Loucy (cell line): Measurements from ENCODE around the gene SLC26A11.
"Not testable (repeated sequence)": the region's sequence is repeated elsewhere in the genome, so short reads cannot be mapped to it uniquely, and the experiment has no call there.

Experiments used
- H2AFZ ChIP-seq: fragments of 200-600 bp; sonication (generic); 2 replicates; pipeline ENCODE4 v1.6.0; 2016; ENCODE audit warnings: antibody characterized with exemption, mild to moderate bottlenecking, low read length, moderate library complexity
- H3F3A ChIP-seq: fragments of 200-600 bp; 2 replicates; pipeline ENCODE4 v1.6.0; 2016; ENCODE audit warnings: antibody characterized with exemption, low read depth, mild to moderate bottlenecking
- H3K27me3 ChIP-seq: fragments of 200-600 bp; sonication (generic); 2 replicates; pipeline ENCODE4 v1.6.1; 2014; ENCODE audit warnings: low read length, mild to moderate bottlenecking; ENCODE audit not compliant: insufficient read depth, poor library complexity, severe bottlenecking
- H3K36me3 ChIP-seq: fragments of 200-600 bp; sonication (generic); 2 replicates; pipeline ENCODE4 v1.6.1; 2016; ENCODE audit warnings: low read length; ENCODE audit not compliant: insufficient read depth
- H3K4me1 ChIP-seq: fragments of 200-600 bp; sonication (generic); 2 replicates; pipeline ENCODE4 v1.5.1; 2014; ENCODE audit warnings: low read length, mild to moderate bottlenecking; ENCODE audit not compliant: insufficient read depth, poor library complexity, severe bottlenecking
- H3K4me2 ChIP-seq: fragments of 200-600 bp; sonication (generic); 2 replicates; pipeline ENCODE4 v1.6.0; 2014; ENCODE audit warnings: antibody characterized with exemption, low read length, low read depth, mild to moderate bottlenecking; ENCODE audit not compliant: poor library complexity, severe bottlenecking
- H3K4me3 ChIP-seq: fragments of 200-600 bp; sonication (generic); 2 replicates; pipeline ENCODE4 v1.5.1; 2014; ENCODE audit warnings: low read length, mild to moderate bottlenecking, mixed read lengths; ENCODE audit not compliant: poor library complexity, severe bottlenecking
- H3K79me2 ChIP-seq: fragments of 200-600 bp; sonication (generic); 2 replicates; pipeline ENCODE4 v1.6.1; 2014; ENCODE audit warnings: low read length; ENCODE audit not compliant: insufficient read depth
- H3K9ac ChIP-seq: fragments of 200-600 bp; sonication (generic); 2 replicates; pipeline ENCODE4 v1.6.0; 2014; ENCODE audit warnings: mild to moderate bottlenecking, low read depth, low read length, moderate library complexity; ENCODE audit not compliant: poor library complexity, severe bottlenecking
- H3K9me2 ChIP-seq: fragments of 200-600 bp; sonication (generic); replicated peaks from 2 replicates; pipeline ENCODE4 v1.6.1; 2016; ENCODE audit warnings: low read depth, low read length, mixed read lengths
- H3K9me3 ChIP-seq: fragments of 200-600 bp; sonication (generic); 2 replicates; pipeline ENCODE4 v1.6.1; 2014; ENCODE audit warnings: mild to moderate bottlenecking, antibody characterized with exemption, low read length, low read depth; ENCODE audit not compliant: insufficient read depth
- H4K20me1 ChIP-seq: fragments of 200-600 bp; sonication (generic); 2 replicates; pipeline ENCODE4 v1.6.0; 2014; ENCODE audit warnings: antibody characterized with exemption, low read length, mild to moderate bottlenecking; ENCODE audit not compliant: insufficient read depth, poor library complexity, severe bottlenecking
- EZH2phosphoT487 ChIP-seq: fragments of 200-600 bp; IDR thresholded peaks from 2 replicates; pipeline ENCODE4 v1.6.1; 2018; ENCODE audit warnings: antibody characterized with exemption, mild to moderate bottlenecking, moderate library complexity, borderline replicate concordance
- TF ChIP-seq, protein P1 (sequence below): fragments of 200-600 bp; sonication (generic); conservative IDR thresholded peaks from 2 replicates; pipeline ENCODE4 v1.5.1; 2014; ENCODE audit warnings: mild to moderate bottlenecking, antibody characterized with exemption, low read length

Gene SLC26A11

DNA sequence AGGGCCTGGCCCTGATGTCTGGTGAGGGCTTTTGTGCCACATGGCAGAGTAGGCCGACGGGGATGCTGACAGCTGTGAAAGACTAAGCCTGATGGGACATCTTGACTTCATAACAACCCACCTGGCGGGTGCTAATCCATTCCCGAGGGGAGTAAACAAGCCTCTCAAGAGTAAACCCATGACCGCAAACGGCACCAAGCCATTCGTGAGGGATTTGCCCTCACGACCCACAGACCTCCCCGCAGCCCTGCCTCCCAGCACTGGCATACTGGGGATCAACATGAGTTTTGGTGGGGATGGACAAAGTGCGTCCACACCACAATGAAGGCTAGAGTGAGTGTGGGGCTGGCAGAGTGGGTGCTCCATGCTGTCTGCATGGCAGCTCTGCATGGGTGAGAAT lies 52.1 kb downstream of the SLC26A11 start:
- Histone ChIP-seq H3K9me2 (no peaks in the 10 kb centered on the region), H3K9me3 (no peaks in the 10 kb centered on the region), H3K36me3 (no peaks in the 10 kb centered on the region; the same call in 1 of the 2 replicates), H4K20me1 (no peaks in the 10 kb centered on the region), H3K4me3 (no peak overlapping the region), H3K9ac (no peak overlapping the region), H3K27me3 (no peaks in the 10 kb centered on the region), H3K79me2 (no peaks in the 10 kb centered on the region), H3K4me1 (no peaks in the 10 kb centered on the region), H2AFZ (no peak overlapping the region), H3K4me2 (no peak overlapping the region), H3F3A (no peaks in the 10 kb centered on the region)
- TF ChIP-seq, protein P1, sequence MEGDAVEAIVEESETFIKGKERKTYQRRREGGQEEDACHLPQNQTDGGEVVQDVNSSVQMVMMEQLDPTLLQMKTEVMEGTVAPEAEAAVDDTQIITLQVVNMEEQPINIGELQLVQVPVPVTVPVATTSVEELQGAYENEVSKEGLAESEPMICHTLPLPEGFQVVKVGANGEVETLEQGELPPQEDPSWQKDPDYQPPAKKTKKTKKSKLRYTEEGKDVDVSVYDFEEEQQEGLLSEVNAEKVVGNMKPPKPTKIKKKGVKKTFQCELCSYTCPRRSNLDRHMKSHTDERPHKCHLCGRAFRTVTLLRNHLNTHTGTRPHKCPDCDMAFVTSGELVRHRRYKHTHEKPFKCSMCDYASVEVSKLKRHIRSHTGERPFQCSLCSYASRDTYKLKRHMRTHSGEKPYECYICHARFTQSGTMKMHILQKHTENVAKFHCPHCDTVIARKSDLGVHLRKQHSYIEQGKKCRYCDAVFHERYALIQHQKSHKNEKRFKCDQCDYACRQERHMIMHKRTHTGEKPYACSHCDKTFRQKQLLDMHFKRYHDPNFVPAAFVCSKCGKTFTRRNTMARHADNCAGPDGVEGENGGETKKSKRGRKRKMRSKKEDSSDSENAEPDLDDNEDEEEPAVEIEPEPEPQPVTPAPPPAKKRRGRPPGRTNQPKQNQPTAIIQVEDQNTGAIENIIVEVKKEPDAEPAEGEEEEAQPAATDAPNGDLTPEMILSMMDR: no peak
- no peak for TF ChIP-seq EZH2phosphoT487

- no peaks in the 10 kb centered on the region; the same call in 1 of the 2 replicates for H3K36me3 ChIP-seq
- H3K27me3 ChIP-seq: no peaks in the 10 kb centered on the region
- no peak overlapping the region for H3K4me3 ChIP-seq
- peaks cover 2% of the 10 kb centered on the region for H4K20me1 ChIP-seq
- no peaks in the 10 kb centered on the region for H3F3A ChIP-seq
- H3K4me2 ChIP-seq: no peak overlapping the region
- H3K9ac ChIP-seq: no peak overlapping the region
- H3K4me1 ChIP-seq: no peaks in the 10 kb centered on the region
- H3K9me2 ChIP-seq: no peaks in the 10 kb centered on the region
- H3K9me3 ChIP-seq: no peaks in the 10 kb centered on the region
- no peak overlapping the region for H2AFZ ChIP-seq
- H3K79me2 ChIP-seq: no peaks in the 10 kb centered on the region
- TF ChIP-seq, protein P1: no peak
- TF ChIP-seq EZH2phosphoT487: no peak
Observed at GRCh38 chr17:80274331-80274730, 54.1 kb downstream of the SLC26A11 start.

- H3K36me3 ChIP-seq: no peaks in the 10 kb centered on the region; the same call in 1 of the 2 replicates
- H2AFZ ChIP-seq: no peak overlapping the region
- TF ChIP-seq, protein P1: no peak
- TF ChIP-seq EZH2phosphoT487: no peak
- H3K4me3 ChIP-seq: no peak overlapping the region
- H3K79me2 ChIP-seq: no peaks in the 10 kb centered on the region
- no peaks in the 10 kb centered on the region for H3K9me2 ChIP-seq
- H3K4me2 ChIP-seq: no peak overlapping the region
- H3K9me3 ChIP-seq: no peaks in the 10 kb centered on the region
- no peaks in the 10 kb centered on the region for H3F3A ChIP-seq
- no peak overlapping the region for H3K9ac ChIP-seq
- no peaks in the 10 kb centered on the region for H3K27me3 ChIP-seq
- H3K4me1 ChIP-seq: no peaks in the 10 kb centered on the region
- H4K20me1 ChIP-seq: peaks cover 2% of the 10 kb centered on the region
Observed at GRCh38 chr17:80274871-80275449, 54.7 kb downstream of the SLC26A11 start.

DNA sequence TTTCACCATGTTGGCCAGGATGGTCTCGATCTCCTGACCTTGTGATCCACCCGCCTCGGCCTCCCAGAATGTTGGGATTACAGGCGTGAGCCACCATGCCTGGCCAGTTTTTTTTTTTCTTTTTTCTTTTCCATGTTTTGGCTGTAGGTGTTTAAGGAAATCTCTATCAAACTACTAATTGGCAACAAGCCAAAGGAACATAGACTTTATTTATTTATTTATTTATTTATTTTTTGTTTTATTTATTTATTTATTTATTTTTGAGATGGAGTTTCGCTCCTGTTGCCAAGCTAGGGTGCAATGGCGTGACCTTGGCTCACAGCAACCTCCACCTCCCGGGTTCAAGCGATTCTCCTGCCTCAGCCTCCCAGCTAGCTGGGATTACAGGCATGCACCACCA lies 55.6 kb downstream of the SLC26A11 start:
- not testable (repeated sequence) for H3F3A ChIP-seq, H3K27me3 ChIP-seq, H3K9me2 ChIP-seq, H4K20me1 ChIP-seq, H3K36me3 ChIP-seq, H3K4me2 ChIP-seq, H3K79me2 ChIP-seq, H3K9ac ChIP-seq, H3K9me3 ChIP-seq, H3K4me1 ChIP-seq, H2AFZ ChIP-seq, H3K4me3 ChIP-seq
